ENCODE measurements around the gene KAZN. TPM values are rescaled to one million over a fixed set of nuclear protein-coding genes. Genes with fewer than 3 reads are reported as not detected.

Gene KAZN
- total RNA-seq, 1 experiment from 2014 or later: 2.4 TPM

GRCh38 chr1:14679027-14679688, 80.7 kb downstream of the KAZN start:
- H3K9me3 Mint-ChIP-seq (ENCODE audit: unreplicated experiment): no peaks in the 10 kb centered on the region
- no peak overlapping the region for H3K4me3 Mint-ChIP-seq (ENCODE audit: unreplicated experiment)
- Histone ChIP-seq H3K36me3 (ENCODE audit: control insufficient read depth, insufficient read depth, low read length) (no peaks in the 10 kb centered on the region), H3K4me1 (no peaks in the 10 kb centered on the region), H3K4me3 (ENCODE audit: low read depth, low read length) (no peak overlapping the region), H3K27me3 (replicated peaks; ENCODE audit: control insufficient read depth, insufficient read depth, low read length) (no peaks in the 10 kb centered on the region; the same call in 1 of the 2 replicates), H3K9me3 (no peaks in the 10 kb centered on the region)
- CTCF ChIA-PET: no interaction called here
- DNase-seq: no peak
- H3K36me3 Mint-ChIP-seq (ENCODE audit: insufficient read depth, unreplicated experiment): peaks cover 5% of the 10 kb centered on the region
- peaks cover 3% of the 10 kb centered on the region for H3K27me3 Mint-ChIP-seq (ENCODE audit: insufficient read depth, unreplicated experiment)
- BruUV-seq (replicated peaks): no TSS peak
- no peaks in the 10 kb centered on the region for H3K4me1 Mint-ChIP-seq (ENCODE audit: low read depth, unreplicated experiment)
- POLR2A ChIA-PET: no interaction called here
- H3K27ac Mint-ChIP-seq (ENCODE audit: unreplicated experiment): no peak overlapping the region
- intact Hi-C loops (cut with micrococcal nuclease; ENCODE audit: unreplicated experiment): no loop called here
- no peak for TF ChIP-seq CTCF (IDR thresholded peaks at IDR 0.05; ENCODE audit: insufficient read depth in 1 of 2, low read depth in 1 of 2, low read length in 1 of 2, severe bottlenecking in 1 of 2, unreplicated experiment in 1 of 2)

- intact Hi-C loops (cut with micrococcal nuclease; ENCODE audit: unreplicated experiment): no loop called here
- Mint-ChIP-seq H3K4me1 (ENCODE audit: low read depth, unreplicated experiment) (no peaks in the 10 kb centered on the region), H3K4me3 (ENCODE audit: unreplicated experiment) (no peak overlapping the region), H3K27me3 (ENCODE audit: insufficient read depth, unreplicated experiment) (no peaks in the 10 kb centered on the region), H3K36me3 (ENCODE audit: insufficient read depth, unreplicated experiment) (peaks cover 5% of the 10 kb centered on the region), H3K9me3 (ENCODE audit: unreplicated experiment) (no peaks in the 10 kb centered on the region), H3K27ac (ENCODE audit: unreplicated experiment) (no peak overlapping the region)
- Histone ChIP-seq H3K36me3 (ENCODE audit: control insufficient read depth, insufficient read depth, low read length) (no peaks in the 10 kb centered on the region), H3K9me3 (no peaks in the 10 kb centered on the region), H3K4me1 (no peaks in the 10 kb centered on the region), H3K27me3 (replicated peaks; ENCODE audit: control insufficient read depth, insufficient read depth, low read length) (no peaks in the 10 kb centered on the region), H3K4me3 (ENCODE audit: low read depth, low read length) (no peak overlapping the region)
- TF ChIP-seq CTCF (IDR thresholded peaks at IDR 0.05; ENCODE audit: insufficient read depth in 1 of 2, low read depth in 1 of 2, low read length in 1 of 2, severe bottlenecking in 1 of 2, unreplicated experiment in 1 of 2): no peak
- no TSS peak for BruUV-seq (replicated peaks)
- DNase-seq: no peak
- CTCF ChIA-PET: no interaction called here
- POLR2A ChIA-PET: no interaction called here
These were observed 82.7 kb downstream of the KAZN start for GRCh38 chr1:14681182-14681581.

GRCh38 chr1:14682941-14683621, 84.6 kb downstream of the KAZN start:
- Histone ChIP-seq H3K27me3 (replicated peaks; ENCODE audit: control insufficient read depth, insufficient read depth, low read length) (no peaks in the 10 kb centered on the region), H3K36me3 (ENCODE audit: control insufficient read depth, insufficient read depth, low read length) (no peaks in the 10 kb centered on the region), H3K9me3 (no peaks in the 10 kb centered on the region), H3K4me1 (no peaks in the 10 kb centered on the region), H3K4me3 (ENCODE audit: low read depth, low read length) (no peak overlapping the region)
- H3K27ac Mint-ChIP-seq (ENCODE audit: unreplicated experiment): no peak overlapping the region
- DNase-seq: no peak
- no peaks in the 10 kb centered on the region for H3K9me3 Mint-ChIP-seq (ENCODE audit: unreplicated experiment)
- BruUV-seq (replicated peaks): no TSS peak
- H3K27me3 Mint-ChIP-seq (ENCODE audit: insufficient read depth, unreplicated experiment): peaks cover 3% of the 10 kb centered on the region
- ChIA-PET POLR2A (no interaction called here), CTCF (no interaction called here)
- intact Hi-C loops (cut with micrococcal nuclease; ENCODE audit: unreplicated experiment): no loop called here
- no peaks in the 10 kb centered on the region for H3K4me1 Mint-ChIP-seq (ENCODE audit: low read depth, unreplicated experiment)
- no peak overlapping the region for H3K4me3 Mint-ChIP-seq (ENCODE audit: unreplicated experiment)
- TF ChIP-seq CTCF (IDR thresholded peaks at IDR 0.05; ENCODE audit: insufficient read depth in 1 of 2, low read depth in 1 of 2, low read length in 1 of 2, severe bottlenecking in 1 of 2, unreplicated experiment in 1 of 2): no peak
- peaks cover 5% of the 10 kb centered on the region for H3K36me3 Mint-ChIP-seq (ENCODE audit: insufficient read depth, unreplicated experiment)

Data from Caco-2 (cell line).